Bronchial epithelial cell (primary cell): Measurements from ENCODE around the gene TPP1. TPM values are rescaled to one million over a fixed set of nuclear protein-coding genes. Genes with fewer than 3 reads are reported as not detected.

ENCODE experiments used
- DNase-seq: peaks from one replicate; pipeline ENCODE4 v3.0.0-alpha.2; 2010; ENCODE audit warnings: low read depth
- FAIRE-seq: peaks from 2 replicates; lab custom pipeline; 2011; peaks lifted over from hg19 to GRCh38; lab: Jason Lieb, UNC
- H3K27me3 ChIP-seq: 2 replicates; pipeline ENCODE4 v1.5.1; 2011; ENCODE audit warnings: low read length; ENCODE audit not compliant: control insufficient read depth, insufficient read depth
- H3K36me3 ChIP-seq: 2 replicates; pipeline ENCODE4 v1.5.1; 2011; ENCODE audit warnings: low read length; ENCODE audit not compliant: control insufficient read depth, insufficient read depth
- H3K4me3 ChIP-seq: 2 replicates; pipeline ENCODE4 v1.5.1; 2011; ENCODE audit warnings: mild to moderate bottlenecking, low read depth, low read length, control low read depth
- CTCF ChIP-seq: IDR thresholded peaks from 2 replicates; pipeline ENCODE4 v1.5.1; 2011; ENCODE audit warnings: mild to moderate bottlenecking, moderate library complexity, low read length, control low read depth, inconsistent platforms; ENCODE audit not compliant: insufficient read depth, severe bottlenecking
- total RNA-seq: library from RNA; depleted of rRNA; stranded (reverse); fragments of >200 nt; gene quantifications from 2 replicates; pipeline ENCODE4 v1.2.1, GENCODE V29; 2014

TPP1 gene
- total RNA-seq, 1 donor from 2014 or later = 40.8 TPM

- no peak for TF ChIP-seq CTCF
- DNase-seq (no peak), FAIRE-seq (no peak)
- Histone ChIP-seq H3K27me3 (no peaks in the 10 kb centered on the region), H3K4me3 (no peak overlapping the region), H3K36me3 (peaks cover 22% of the 10 kb centered on the region)
Measured at GRCh38 chr11:6613496-6613895, 5.7 kb downstream of the TPP1 start.

- no peak for FAIRE-seq
Measured at GRCh38 chr11:6612213-6613041, 6.8 kb downstream of the TPP1 start, which contains the start of gene TAF10. TSS of gene TAF10 (minus strand) at chr11:6612216. CDS start at chr11:6612189, 27 bp downstream.

GRCh38 chr11:6611963-6612212, 7.3 kb downstream of the TPP1 start:
- DNase-seq = no peak
- H3K4me3 ChIP-seq = peak overlapping the region; percentile 78
- no peak for TF ChIP-seq CTCF
- H3K27me3 ChIP-seq = no peaks in the 10 kb centered on the region
- no peak for FAIRE-seq
- peaks cover 28% of the 10 kb centered on the region for H3K36me3 ChIP-seq

More at GRCh38 chr11:6612213-6613041, 6.8 kb downstream of the TPP1 start, which contains the start of gene TAF10:
- peak; percentile 91 for DNase-seq
- H3K27me3 ChIP-seq = no peaks in the 10 kb centered on the region
- H3K36me3 ChIP-seq = peaks cover 29% of the 10 kb centered on the region
- peak within 1 kb of the TSS; percentile 78 for H3K4me3 ChIP-seq
- peak; percentile 52 for TF ChIP-seq CTCF

DNA sequence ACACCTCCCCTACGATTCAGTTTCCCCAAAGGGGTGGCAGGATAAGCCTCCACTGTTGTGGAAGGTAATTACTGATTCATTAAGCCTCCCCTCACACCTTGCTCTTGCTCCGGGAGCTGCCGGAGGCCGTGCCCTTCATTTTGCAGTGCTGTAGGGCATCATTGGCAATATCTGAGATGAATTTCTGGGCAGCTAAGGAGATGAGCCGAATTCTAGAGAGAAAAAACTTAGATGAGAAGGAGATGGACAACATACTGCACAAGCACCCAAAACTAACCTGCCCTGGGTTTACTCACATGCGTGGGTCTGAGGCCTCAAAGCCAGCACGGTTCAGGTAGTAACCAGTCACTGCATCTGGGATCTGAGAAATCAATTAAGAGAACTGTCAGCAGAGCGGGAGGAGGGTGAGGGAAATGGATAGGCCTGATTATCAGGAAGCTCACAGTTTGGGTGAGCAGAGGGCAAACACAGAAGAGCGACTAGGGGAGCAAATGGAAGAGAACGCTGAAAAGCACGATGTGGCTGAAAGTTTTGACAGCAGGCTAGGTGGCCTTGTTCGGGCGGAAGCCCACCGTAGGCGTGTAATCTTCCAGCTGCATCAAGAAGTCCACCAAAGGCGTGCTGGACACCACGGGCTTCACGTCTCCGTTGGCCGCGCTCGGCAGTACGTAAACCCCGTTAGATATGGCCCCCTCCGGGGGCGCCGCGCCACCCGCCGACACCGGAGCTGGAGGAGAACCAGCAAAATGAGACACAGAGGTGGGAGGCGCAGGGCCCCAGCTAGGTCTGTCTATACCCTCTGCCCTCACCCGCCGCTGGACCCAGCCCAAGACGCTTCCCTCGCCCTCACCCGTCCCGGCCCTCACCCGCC, 7.9 kb downstream of the TPP1 start:
- Histone ChIP-seq H3K4me3 (peak overlapping the region; percentile 78), H3K36me3 (peaks cover 24% of the 10 kb centered on the region), H3K27me3 (no peaks in the 10 kb centered on the region)
- no peak for TF ChIP-seq CTCF
- DNase-seq (no peak), FAIRE-seq (no peak)

DNA sequence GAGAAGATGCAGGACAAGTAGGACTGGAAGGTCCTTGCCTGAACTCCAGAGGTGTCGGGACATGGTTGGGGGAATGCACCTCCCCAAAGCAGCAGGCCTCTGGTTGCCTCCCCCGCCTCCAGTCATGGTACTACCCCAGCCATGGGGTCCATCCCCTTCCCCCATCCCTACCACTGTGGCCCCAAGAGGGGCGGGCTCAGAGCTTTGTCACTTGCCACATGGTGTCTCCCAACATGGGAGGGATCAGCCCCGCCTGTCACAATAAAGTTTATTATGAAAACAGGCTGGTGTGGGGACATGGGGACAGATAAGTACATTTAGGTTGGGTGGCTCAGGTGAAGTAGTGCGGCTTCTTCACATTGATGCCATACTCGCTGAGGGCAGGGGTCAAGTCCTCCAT, 8.6 kb downstream of the TPP1 start:
- Histone ChIP-seq H3K4me3 (no peak overlapping the region), H3K27me3 (no peaks in the 10 kb centered on the region), H3K36me3 (peaks cover 24% of the 10 kb centered on the region)
- DNase-seq (no peak), FAIRE-seq (no peak)
- no peak for TF ChIP-seq CTCF
